Left lung (tissue), 10 donors: ENCODE results near the gene MAP2K6. TPM values are rescaled to one million over a fixed set of nuclear protein-coding genes. Genes with fewer than 3 reads are reported as not detected.

Experiments used
- ATAC-seq: fragments of 200-7000 bp; cut with Tn5 transposase; one replicate; pipeline ENCODE4 v1.9.1; 2020; ENCODE audit warnings: moderate library complexity
- DNase-seq, 4 donors: peaks; one replicate each; pipeline ENCODE4 v3.0.0-alpha.2; 2013 to 2020
- H3K27ac ChIP-seq, 2 donors: fragments of 200-600 bp; sonication (generic) in 1 of 2; one replicate each; pipeline versions ENCODE4 v1.5.0 to v1.8.0; 2020 to 2021
- H3K27me3 ChIP-seq, 2 donors: fragments of 200-600 bp; sonication (generic) in 1 of 2; one replicate each; pipeline versions ENCODE4 v1.5.0 to v1.8.0; 2020 to 2021
- H3K36me3 ChIP-seq, 2 donors: fragments of 200-600 bp; sonication (generic) in 1 of 2; one replicate each; pipeline versions ENCODE4 v1.5.0 to v1.8.0; 2020 to 2021
- H3K4me1 ChIP-seq, 2 donors: fragments of 200-600 bp; one replicate each; pipeline ENCODE4 v1.8.0; 2021
- H3K4me3 ChIP-seq, 2 donors: fragments of 200-600 bp; sonication (generic) in 1 of 2; one replicate each; pipeline versions ENCODE4 v1.5.0 to v1.8.0; 2020 to 2021; ENCODE audit warnings: mild to moderate bottlenecking in 1 of 2
- H3K9me3 ChIP-seq, 2 donors: fragments of 200-600 bp; sonication (generic) in 1 of 2; one replicate each; pipeline versions ENCODE4 v1.5.0 to v1.8.0; 2020 to 2021
- intact Hi-C, 2 donors: fragments of 100-400 bp; cut with DNase I; formaldehyde crosslinking; loops; one replicate each; pipeline versions ENCODE4 v1.11.2 to v1.14.2; 2022
- polyA plus RNA-seq, 6 donors: library from polyadenylated mRNA; unstranded; fragments of 120-200 nt; gene quantifications; one replicate each; pipeline ENCODE4 v1.2.1, GENCODE V29; 2013; ENCODE audit not compliant: insufficient read length in 6 of 6
- total RNA-seq, 2 donors: library from RNA; stranded (reverse); fragmentation: NEBNext Ultra II Directional; extraction: Animal tissue kit (Norgen Biotek cat#: 25700); gene quantifications; one replicate each; pipeline ENCODE4 v1.2.1, GENCODE V29; 2021
- TF ChIP-seq, protein P1 (sequence below), 2 donors: fragments of 200-600 bp; sonication (generic) in 1 of 2; IDR thresholded peaks; one replicate each; pipeline versions ENCODE4 v1.5.0 to v1.8.0; 2021; ENCODE audit warnings: antibody characterized with exemption in 2 of 2
- donor health status: DM: no; HTN: yes; CAD: no.
- donor health status: DM: no; HTN: no; CAD: no.

MAP2K6 gene
- total and polyA plus RNA-seq, 8 donors = 7.2 to 27.1 (median 21.1) TPM

DNA sequence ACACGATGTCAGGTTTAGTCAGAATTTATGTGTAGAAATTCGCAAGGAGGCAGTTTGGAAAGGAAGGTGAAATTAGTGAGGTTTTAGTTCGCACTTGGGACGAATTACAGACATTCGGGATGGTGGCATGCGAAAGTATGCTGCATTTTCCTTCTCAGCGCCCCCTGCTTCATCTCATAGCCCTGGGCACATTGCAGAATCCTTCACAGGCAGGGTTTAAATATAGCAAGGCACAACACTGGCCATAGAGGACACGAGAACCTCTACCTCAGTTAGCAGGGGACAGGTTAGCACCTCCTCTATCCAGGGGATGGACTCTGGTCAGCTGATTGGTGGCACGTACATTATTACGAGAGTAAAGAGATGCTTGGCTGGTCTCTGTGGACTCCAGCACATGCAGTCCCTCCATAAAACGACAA lies 47.5 kb downstream of the MAP2K6 start:
- no peak overlapping the region for H3K27ac ChIP-seq
- no peak for DNase-seq
- intact Hi-C loops = no loop called here
- ATAC-seq = no peak
- no peaks in the 10 kb centered on the region for H3K27me3 ChIP-seq
- no peaks in the 10 kb centered on the region for H3K36me3 ChIP-seq
- no peaks in the 10 kb centered on the region for H3K9me3 ChIP-seq
- TF ChIP-seq, protein P1, sequence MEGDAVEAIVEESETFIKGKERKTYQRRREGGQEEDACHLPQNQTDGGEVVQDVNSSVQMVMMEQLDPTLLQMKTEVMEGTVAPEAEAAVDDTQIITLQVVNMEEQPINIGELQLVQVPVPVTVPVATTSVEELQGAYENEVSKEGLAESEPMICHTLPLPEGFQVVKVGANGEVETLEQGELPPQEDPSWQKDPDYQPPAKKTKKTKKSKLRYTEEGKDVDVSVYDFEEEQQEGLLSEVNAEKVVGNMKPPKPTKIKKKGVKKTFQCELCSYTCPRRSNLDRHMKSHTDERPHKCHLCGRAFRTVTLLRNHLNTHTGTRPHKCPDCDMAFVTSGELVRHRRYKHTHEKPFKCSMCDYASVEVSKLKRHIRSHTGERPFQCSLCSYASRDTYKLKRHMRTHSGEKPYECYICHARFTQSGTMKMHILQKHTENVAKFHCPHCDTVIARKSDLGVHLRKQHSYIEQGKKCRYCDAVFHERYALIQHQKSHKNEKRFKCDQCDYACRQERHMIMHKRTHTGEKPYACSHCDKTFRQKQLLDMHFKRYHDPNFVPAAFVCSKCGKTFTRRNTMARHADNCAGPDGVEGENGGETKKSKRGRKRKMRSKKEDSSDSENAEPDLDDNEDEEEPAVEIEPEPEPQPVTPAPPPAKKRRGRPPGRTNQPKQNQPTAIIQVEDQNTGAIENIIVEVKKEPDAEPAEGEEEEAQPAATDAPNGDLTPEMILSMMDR (IDR thresholded peaks at IDR 0.05) = no peak
- H3K4me3 ChIP-seq = no peak overlapping the region
- no peaks in the 10 kb centered on the region for H3K4me1 ChIP-seq

DNA sequence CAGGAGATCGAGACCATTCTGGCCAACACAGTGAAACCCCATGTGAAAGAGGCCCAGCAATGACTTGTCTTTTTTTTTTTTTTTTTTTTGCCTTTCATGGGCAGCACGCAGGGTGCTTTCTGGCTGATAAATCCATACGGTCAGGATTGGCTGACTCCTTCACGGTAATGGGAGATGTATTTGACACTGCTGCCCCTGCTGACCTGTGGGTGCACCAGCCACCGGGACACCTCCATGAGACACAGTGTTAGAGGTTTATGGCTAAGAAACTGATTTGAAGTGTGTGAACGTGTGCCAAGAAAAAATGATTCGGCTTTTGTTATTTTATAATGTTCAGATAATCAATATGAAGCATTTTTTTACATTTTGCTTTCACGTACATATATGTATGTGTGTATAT lies 48.4 kb downstream of the MAP2K6 start:
- DNase-seq (no peak), ATAC-seq (no peak)
- Histone ChIP-seq H3K36me3 (no peaks in the 10 kb centered on the region), H3K27me3 (no peaks in the 10 kb centered on the region), H3K4me3 (no peak overlapping the region), H3K4me1 (no peaks in the 10 kb centered on the region), H3K9me3 (no peaks in the 10 kb centered on the region), H3K27ac (no peak overlapping the region)
- TF ChIP-seq, protein P1 (IDR thresholded peaks at IDR 0.05) = no peak
- intact Hi-C loops = no loop called here

DNA sequence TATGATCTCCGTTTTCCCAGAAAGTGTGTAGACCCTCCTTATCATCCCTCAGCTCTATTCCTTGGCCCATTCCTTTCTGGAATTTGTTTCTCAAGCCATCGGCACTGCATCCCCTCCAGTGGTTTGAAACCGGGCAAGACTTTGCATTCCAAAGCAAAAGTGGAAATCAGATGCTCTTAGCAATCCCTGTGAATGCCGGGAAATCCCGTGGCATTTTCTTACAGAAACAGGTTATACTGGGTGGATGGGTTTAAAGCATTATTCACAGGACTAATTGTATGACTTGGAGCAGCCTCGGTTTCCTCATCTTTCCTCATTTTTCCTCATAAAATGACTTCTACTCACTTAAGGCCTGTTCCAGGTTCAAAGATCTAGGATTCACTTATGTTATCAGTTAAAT lies 52.0 kb downstream of the MAP2K6 start:
- no peak for ATAC-seq
- TF ChIP-seq, protein P1 (IDR thresholded peaks at IDR 0.05) = no peak
- H3K4me1 ChIP-seq = no peaks in the 10 kb centered on the region

DNA sequence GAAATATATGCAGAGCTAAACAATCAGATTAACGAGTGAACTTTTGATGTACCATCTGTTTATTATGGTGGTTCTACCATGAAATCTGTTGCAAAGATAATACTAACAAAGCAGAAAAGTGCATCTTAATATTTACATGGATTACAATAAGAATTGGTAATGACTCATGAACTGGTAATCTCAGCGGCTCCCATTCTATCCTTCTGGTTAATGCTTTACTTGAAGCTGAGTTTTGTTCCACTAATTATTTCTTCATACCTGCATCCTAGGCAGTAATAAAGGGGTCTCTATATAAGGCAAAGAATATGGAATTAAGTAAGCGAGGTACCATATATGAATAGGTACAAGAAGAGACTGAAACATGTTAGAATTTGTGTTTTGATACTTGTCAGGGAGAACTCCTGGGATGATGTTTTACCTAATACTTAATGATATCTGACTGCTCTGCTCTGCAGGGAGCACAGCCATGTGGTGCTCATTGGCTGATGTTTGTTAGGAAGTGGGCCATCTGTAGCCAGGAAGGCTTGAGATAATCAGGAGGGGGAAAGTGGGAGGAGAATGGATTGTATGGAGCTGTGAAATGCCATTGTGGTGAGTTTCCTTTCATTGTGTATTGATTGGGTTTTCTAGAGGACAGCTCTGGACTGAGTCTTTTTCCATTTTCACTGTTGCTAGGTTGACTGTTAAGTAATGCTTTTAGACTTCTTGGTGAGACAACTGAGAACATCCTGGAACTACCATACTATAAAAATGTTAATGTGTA lies 52.6 kb downstream of the MAP2K6 start:
- no peaks in the 10 kb centered on the region for H3K36me3 ChIP-seq
- H3K4me1 ChIP-seq = no peaks in the 10 kb centered on the region
- H3K4me3 ChIP-seq = no peak overlapping the region
- no peaks in the 10 kb centered on the region for H3K9me3 ChIP-seq
- DNase-seq (peak in 1 of 4 donors; percentile 11), ATAC-seq (no peak)
- TF ChIP-seq, protein P1 (IDR thresholded peaks at IDR 0.05) = no peak
- H3K27ac ChIP-seq = no peak overlapping the region
- H3K27me3 ChIP-seq = no peaks in the 10 kb centered on the region
- intact Hi-C loops = no loop called here

More for the DNA sequence above, 52.0 kb downstream of the MAP2K6 start:
- Histone ChIP-seq H3K4me3 (no peak overlapping the region), H3K36me3 (no peaks in the 10 kb centered on the region), H3K27ac (no peak overlapping the region), H3K27me3 (no peaks in the 10 kb centered on the region), H3K9me3 (no peaks in the 10 kb centered on the region)
- intact Hi-C loops = no loop called here
- DNase-seq = no peak

DNA sequence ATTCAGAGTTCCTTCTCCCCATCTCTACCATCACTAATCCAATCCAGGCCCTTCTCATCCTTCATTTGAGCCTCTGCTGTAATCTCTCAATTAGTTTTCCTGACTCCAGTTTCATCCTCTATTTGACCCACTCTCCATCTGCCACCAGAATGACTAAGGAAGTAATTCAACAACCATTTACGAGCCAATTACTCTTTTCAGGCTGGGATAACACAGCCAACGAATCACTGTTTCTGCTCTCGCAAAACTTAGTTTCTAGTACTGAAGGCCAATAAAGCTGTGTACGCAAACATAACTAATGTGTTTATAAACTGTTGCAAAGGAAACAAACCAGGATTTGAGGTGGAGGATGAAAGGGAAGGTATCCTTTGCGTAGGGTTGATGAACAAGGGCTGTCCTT lies 53.7 kb downstream of the MAP2K6 start:
- intact Hi-C loops = no loop called here
- TF ChIP-seq, protein P1 (IDR thresholded peaks at IDR 0.05) = no peak
- no peak for DNase-seq
- Histone ChIP-seq H3K9me3 (no peaks in the 10 kb centered on the region), H3K27ac (no peak overlapping the region), H3K4me1 (no peaks in the 10 kb centered on the region), H3K36me3 (no peaks in the 10 kb centered on the region), H3K4me3 (no peak overlapping the region), H3K27me3 (no peaks in the 10 kb centered on the region)
- ATAC-seq = no peak
